AG04450 (cell line): ENCODE measurements around the gene SSTR3. TPM values are rescaled to one million over a fixed set of nuclear protein-coding genes. Genes with fewer than 3 reads are reported as not detected.

ENCODE experiments used
- CTCF ChIA-PET: fragments of 300-600, 350-600 bp; formaldehyde crosslinking; extraction: SDS; loops from one replicate; lab custom pipeline; 2022; ENCODE audit warnings: antibody characterized with exemption, inconsistent platforms; lab: Charles Lee
- POLR2A ChIA-PET: fragments of 350-600 bp; formaldehyde crosslinking; extraction: SDS; loops from one replicate; lab custom pipeline; 2021; ENCODE audit warnings: antibody characterized with exemption, inconsistent platforms; lab: Yijun Ruan, JAX
- DNase-seq: peaks from one replicate; pipeline ENCODE4 v3.0.0-alpha.2; 2011; ENCODE audit warnings: low read depth, low spot score
- H3K27ac ChIP-seq: one replicate; pipeline ENCODE4 v1.5.1; 2012; ENCODE audit warnings: low read depth, low read length, control low read depth
- H3K27me3 ChIP-seq: one replicate; pipeline ENCODE4 v1.6.0; 2012; ENCODE audit warnings: low read length; ENCODE audit not compliant: control insufficient read depth, insufficient read depth
- H3K4me3 ChIP-seq: 2 replicates; pipeline ENCODE4 v1.5.1; 2011; ENCODE audit warnings: mild to moderate bottlenecking, low read depth, low read length, control low read depth
- H3K9me3 ChIP-seq: 2 replicates; pipeline ENCODE4 v1.5.1; 2012; ENCODE audit warnings: low read length; ENCODE audit not compliant: control insufficient read depth, insufficient read depth
- polyA plus RNA-seq: library from polyadenylated mRNA; depleted of rRNA; stranded (reverse); fragments of >200 nt; gene quantifications from 2 replicates; pipeline ENCODE4 v1.2.3, GENCODE V29; 2011
- TF ChIP-seq, protein P1 (sequence below): IDR thresholded peaks from 2 replicates; pipeline ENCODE4 v1.5.1; 2011; ENCODE audit warnings: low read depth, low read length, control low read depth, inconsistent platforms

The SSTR3 gene
- polyA plus RNA-seq, 1 experiment, result 0.06 TPM

DNA sequence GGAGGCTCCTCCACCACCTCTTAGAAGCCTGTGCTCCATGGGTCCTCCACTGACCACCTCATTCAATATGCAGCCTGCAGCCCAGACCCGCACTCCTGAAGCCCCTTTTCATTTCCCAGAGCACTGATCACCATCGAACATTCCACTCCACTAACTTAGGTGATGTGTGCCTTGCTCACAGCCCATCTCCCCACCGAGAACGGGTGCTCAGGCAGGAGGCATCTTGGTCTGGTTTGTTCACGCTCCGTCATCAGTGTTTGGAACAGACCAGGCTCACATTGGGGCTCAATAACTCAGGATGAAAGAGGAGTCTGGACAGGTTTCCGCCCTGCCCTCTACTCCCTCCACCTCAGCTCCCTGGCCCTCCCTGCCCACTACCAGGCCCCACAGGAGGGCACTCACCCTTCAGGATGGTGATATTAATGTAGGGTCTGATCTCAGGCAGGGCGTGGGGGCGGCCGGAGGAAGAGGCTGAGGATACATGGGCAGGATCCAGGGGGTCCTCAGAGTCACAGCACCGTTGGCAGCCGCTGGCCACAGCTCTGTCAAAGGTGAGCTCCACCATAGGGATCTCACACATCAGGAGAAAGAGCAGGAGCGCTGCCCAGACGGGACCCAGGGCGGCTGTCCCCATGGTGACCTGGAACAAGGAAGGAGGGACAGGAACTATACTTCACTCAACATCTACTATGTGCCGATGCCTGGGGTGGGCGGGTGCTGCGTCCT, 27.3 kb downstream of the SSTR3 start:
- CTCF ChIA-PET, result no interaction called here
- POLR2A ChIA-PET, result no interaction called here
- Histone ChIP-seq H3K27ac (no peak overlapping the region), H3K9me3 (no peaks in the 10 kb centered on the region), H3K27me3 (no peaks in the 10 kb centered on the region), H3K4me3 (no peak overlapping the region)
- TF ChIP-seq, protein P1, sequence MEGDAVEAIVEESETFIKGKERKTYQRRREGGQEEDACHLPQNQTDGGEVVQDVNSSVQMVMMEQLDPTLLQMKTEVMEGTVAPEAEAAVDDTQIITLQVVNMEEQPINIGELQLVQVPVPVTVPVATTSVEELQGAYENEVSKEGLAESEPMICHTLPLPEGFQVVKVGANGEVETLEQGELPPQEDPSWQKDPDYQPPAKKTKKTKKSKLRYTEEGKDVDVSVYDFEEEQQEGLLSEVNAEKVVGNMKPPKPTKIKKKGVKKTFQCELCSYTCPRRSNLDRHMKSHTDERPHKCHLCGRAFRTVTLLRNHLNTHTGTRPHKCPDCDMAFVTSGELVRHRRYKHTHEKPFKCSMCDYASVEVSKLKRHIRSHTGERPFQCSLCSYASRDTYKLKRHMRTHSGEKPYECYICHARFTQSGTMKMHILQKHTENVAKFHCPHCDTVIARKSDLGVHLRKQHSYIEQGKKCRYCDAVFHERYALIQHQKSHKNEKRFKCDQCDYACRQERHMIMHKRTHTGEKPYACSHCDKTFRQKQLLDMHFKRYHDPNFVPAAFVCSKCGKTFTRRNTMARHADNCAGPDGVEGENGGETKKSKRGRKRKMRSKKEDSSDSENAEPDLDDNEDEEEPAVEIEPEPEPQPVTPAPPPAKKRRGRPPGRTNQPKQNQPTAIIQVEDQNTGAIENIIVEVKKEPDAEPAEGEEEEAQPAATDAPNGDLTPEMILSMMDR, result no peak
- DNase-seq, result no peak

DNA sequence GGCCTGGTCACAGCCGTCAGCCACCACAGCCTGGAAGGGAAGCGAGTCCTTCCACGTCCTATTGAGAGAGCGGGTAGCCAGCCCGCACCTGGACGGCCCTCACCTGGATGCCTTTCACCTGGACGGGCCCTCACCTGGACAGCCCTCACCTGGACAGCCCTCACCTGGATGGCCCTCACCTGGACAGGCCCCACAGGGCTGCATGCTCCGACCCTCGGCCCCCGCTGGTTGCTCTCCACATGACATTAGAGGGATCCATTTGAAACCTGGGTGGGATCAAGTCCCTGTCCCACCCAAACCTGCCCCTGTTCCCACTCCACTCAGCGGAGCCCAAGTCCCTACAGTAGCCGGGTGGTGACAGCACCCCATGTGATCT, 27.9 kb downstream of the SSTR3 start:
- TF ChIP-seq, protein P1, result no peak
- CTCF ChIA-PET, result interaction anchor here (0.9 kb wide), 1 partner anchor 18 kb away, joined by 3 read pairs; no protein-coding TSS in a partner anchor
- DNase-seq, result no peak
- H3K4me3 ChIP-seq, result no peak overlapping the region
- H3K27me3 ChIP-seq, result no peaks in the 10 kb centered on the region
- no peaks in the 10 kb centered on the region for H3K9me3 ChIP-seq
- H3K27ac ChIP-seq, result no peak overlapping the region
- POLR2A ChIA-PET, result interaction anchor here (0.6 kb wide), 1 partner anchor 63 kb away, joined by 10 read pairs; no protein-coding TSS in a partner anchor

DNA sequence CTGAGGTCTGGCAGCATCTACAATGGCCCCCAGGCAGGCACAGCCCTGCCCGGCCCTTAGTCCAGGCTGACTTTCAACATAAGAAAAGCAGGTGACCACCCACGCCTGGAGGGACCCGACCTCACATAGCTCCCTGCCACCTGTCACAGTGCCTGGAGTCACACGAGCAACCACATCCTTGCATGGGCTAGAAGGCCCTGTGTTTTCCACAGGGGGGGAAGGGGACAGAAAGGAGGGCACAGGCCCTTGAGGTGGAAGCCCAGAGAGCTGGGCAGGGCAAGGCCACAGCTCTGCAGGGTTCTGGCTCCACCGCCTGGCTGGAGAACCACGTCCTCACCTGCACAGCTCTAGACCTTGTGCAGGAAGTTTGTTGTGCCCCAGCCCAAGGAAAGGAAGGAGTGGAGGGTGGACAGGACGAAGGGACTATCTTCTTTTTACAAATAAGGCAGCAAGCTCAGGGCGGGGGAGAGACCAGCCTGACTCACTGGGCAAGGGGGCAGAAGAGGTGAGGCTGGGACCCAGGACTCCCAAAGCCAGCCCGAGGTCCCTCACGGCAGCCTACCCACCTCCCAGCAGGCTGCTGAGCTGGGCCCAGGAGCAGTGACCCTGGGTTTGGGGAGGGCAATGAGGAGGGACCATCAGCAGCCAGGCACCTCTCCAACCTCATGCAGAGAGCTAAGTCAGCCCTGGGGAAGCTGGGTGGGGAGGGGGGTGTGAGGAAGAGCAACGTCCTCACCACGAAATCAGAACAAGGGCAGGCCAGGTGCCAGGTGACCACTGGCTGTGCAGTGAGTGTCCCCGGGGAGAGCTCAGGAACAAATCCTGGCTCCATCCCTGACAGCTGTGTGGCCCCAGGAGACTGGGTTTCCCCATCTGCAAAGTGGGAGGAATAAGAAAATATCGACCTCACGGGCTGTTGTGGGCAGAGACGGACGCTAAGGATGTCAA, 28.6 kb downstream of the SSTR3 start:
- no peaks in the 10 kb centered on the region for H3K27me3 ChIP-seq
- H3K9me3 ChIP-seq, result no peaks in the 10 kb centered on the region
- H3K27ac ChIP-seq, result no peak overlapping the region
- CTCF ChIA-PET, result interaction anchor here (0.8 to 0.9 kb wide), 2 partner anchors 17 kb away, joined by 3 read pairs; no protein-coding TSS in a partner anchor
- no peak for DNase-seq
- H3K4me3 ChIP-seq, result no peak overlapping the region
- TF ChIP-seq, protein P1, result no peak
- POLR2A ChIA-PET, result interaction anchor here (0.6 kb wide), 1 partner anchor 64 kb away, joined by 10 read pairs; no protein-coding TSS in a partner anchor

DNA sequence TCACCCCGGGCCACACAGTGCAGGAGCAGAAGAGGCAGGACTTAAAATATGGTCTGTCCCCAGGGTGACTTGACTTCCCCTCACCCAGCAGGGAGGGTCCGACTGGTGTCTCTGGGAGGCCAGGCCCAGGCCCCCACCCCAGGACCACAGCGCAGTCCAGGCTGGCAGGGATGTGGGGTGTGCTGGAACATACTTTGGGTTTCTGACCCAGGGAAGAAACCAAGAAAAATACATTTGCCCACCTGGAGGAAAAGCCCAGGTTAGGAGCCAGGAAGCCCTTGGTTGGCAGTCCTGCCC, 29.4 kb downstream of the SSTR3 start:
- TF ChIP-seq, protein P1, result no peak
- POLR2A ChIA-PET, result no interaction called here
- no peak for DNase-seq
- CTCF ChIA-PET, result no interaction called here
- Histone ChIP-seq H3K9me3 (no peaks in the 10 kb centered on the region), H3K4me3 (no peak overlapping the region), H3K27me3 (no peaks in the 10 kb centered on the region), H3K27ac (no peak overlapping the region)
